HCT116 (cell line): Measurements from ENCODE around the gene DTNBP1. TPM values are rescaled to one million over a fixed set of nuclear protein-coding genes. Genes with fewer than 3 reads are reported as not detected.

Source experiments
- ATAC-seq: fragments of 200-7000 bp; cut with Tn5 transposase; 2 replicates; pipeline ENCODE4 v1.9.1; 2020; ENCODE audit warnings: mild to moderate bottlenecking, moderate library complexity
- BruUV-seq: library from RNA; stranded (reverse); fragments of 400-500 nt; replicated peaks from 2 replicates; lab custom pipeline; 2021; lab: Mats Ljungman, UMichigan
- CTCF ChIA-PET: fragments of 300-600 bp; sonication (Branson Sonifier 250); formaldehyde crosslinking; loops from one replicate; lab custom pipeline; 2021; ENCODE audit warnings: antibody characterized with exemption; lab: Charles Lee
- POLR2A ChIA-PET: fragments of 300-600, 350-600 bp; sonication (Branson Sonifier 250); formaldehyde crosslinking; loops from one replicate; lab custom pipeline; 2021; ENCODE audit warnings: antibody characterized with exemption; lab: Charles Lee
- RAD21 ChIA-PET, 2 experiments: fragments of 300-600 bp; sonication (Branson Sonifier 250); formaldehyde crosslinking; loops; one replicate each; lab custom pipeline; 2023; ENCODE audit warnings: low total read pairs in 2 of 2; ENCODE audit not compliant: uncharacterized antibody in 2 of 2, unreplicated experiment in 2 of 2, low non-redundant PET in 1 of 2; lab: Charles Lee
- DNase-seq: peaks from one replicate; pipeline ENCODE4 v3.0.0-alpha.2; 2010; ENCODE audit warnings: low read depth, low spot score
- H2AFZ ChIP-seq: fragments of 200-600 bp; shearing (Covaris generic), sonication (generic); 2 replicates; pipeline ENCODE4 v1.6.1; 2017; ENCODE audit warnings: low read depth, mixed run types, mixed read lengths, antibody characterized with exemption, low read length; ENCODE audit not compliant: poor library complexity, severe bottlenecking
- H3K27ac ChIP-seq: 2 replicates; pipeline ENCODE4 v1.5.1; 2012; ENCODE audit warnings: low read depth, low read length
- H3K27me3 ChIP-seq: fragments of 200-600 bp; sonication (generic); 2 replicates; pipeline ENCODE4 v1.6.1; 2016; ENCODE audit warnings: mixed run types, low read length, mixed read lengths; ENCODE audit not compliant: insufficient read depth
- H3K36me3 ChIP-seq, 2 experiments: fragments of 200-500 bp in 1 of 2; fragments of 200-600 bp in 1 of 2; sonication (Bioruptor generic) in 1 of 2; sonication (generic) in 1 of 2; 2 replicates each; pipeline versions ENCODE4 v1.5.1 to v1.6.1; 2014 to 2016; ENCODE audit warnings: low read length in 2 of 2, inconsistent platforms in 1 of 2, mixed read lengths in 1 of 2, mixed run types in 1 of 2; ENCODE audit not compliant: insufficient read depth in 2 of 2, control insufficient read depth in 1 of 2
- H3K4me1 ChIP-seq, 2 experiments: fragments of 200-600 bp in 1 of 2; sonication (generic) in 1 of 2; 2 replicates each; pipeline versions ENCODE4 v1.5.1 to v1.6.1; 2012 to 2017; ENCODE audit warnings: low read length in 2 of 2, inconsistent platforms in 1 of 2, mild to moderate bottlenecking in 1 of 2, mixed read lengths in 1 of 2, mixed run types in 1 of 2, moderate library complexity in 1 of 2; ENCODE audit not compliant: insufficient read depth in 2 of 2, control insufficient read depth in 1 of 2
- H3K4me2 ChIP-seq: fragments of 200-600 bp; sonication (generic); 2 replicates; pipeline ENCODE4 v1.6.1; 2017; ENCODE audit warnings: mixed run types, low read length, mixed read lengths
- H3K4me3 ChIP-seq, 2 experiments: fragments of 200-600 bp in 1 of 2; sonication (generic) in 1 of 2; replicated peaks in 1 of 2; 2 replicates each; pipeline ENCODE4 v1.5.1; 2011 to 2016; ENCODE audit warnings: low read length in 2 of 2, control low read depth in 1 of 2, low read depth in 1 of 2, mild to moderate bottlenecking in 1 of 2, mixed read lengths in 1 of 2, mixed run types in 1 of 2
- H3K79me2 ChIP-seq: fragments of 200-600 bp; sonication (generic); 2 replicates; pipeline ENCODE4 v1.6.1; 2017; ENCODE audit warnings: mild to moderate bottlenecking, mixed run types, low read length, moderate library complexity, mixed read lengths; ENCODE audit not compliant: insufficient read depth
- H3K9ac ChIP-seq: fragments of 200-600 bp; sonication (generic); 2 replicates; pipeline ENCODE4 v1.6.1; 2016; ENCODE audit warnings: low read length, mixed read lengths
- H3K9me2 ChIP-seq: fragments of 200-600 bp; sonication (generic), shearing (Covaris generic); 2 replicates; pipeline ENCODE4 v1.6.1; 2017; ENCODE audit warnings: mixed run types, mild to moderate bottlenecking, moderate library complexity; ENCODE audit not compliant: insufficient read depth
- H3K9me3 ChIP-seq, 2 experiments: fragments of 200-500 bp in 1 of 2; fragments of 200-600 bp in 1 of 2; sonication (Bioruptor generic) in 1 of 2; sonication (generic) in 1 of 2; 2 replicates each; pipeline ENCODE4 v1.6.1; 2014 to 2017; ENCODE audit warnings: low read length in 2 of 2, mixed read lengths in 2 of 2, inconsistent platforms in 1 of 2, low read depth in 1 of 2, mild to moderate bottlenecking in 1 of 2, mixed run types in 1 of 2, moderate library complexity in 1 of 2; ENCODE audit not compliant: control insufficient read depth in 1 of 2, insufficient read depth in 1 of 2
- H4K20me1 ChIP-seq: fragments of 200-600 bp; sonication (generic), shearing (Covaris generic); 2 replicates; pipeline ENCODE4 v1.6.1; 2017; ENCODE audit warnings: mixed run types, mild to moderate bottlenecking, moderate library complexity; ENCODE audit not compliant: insufficient read depth
- EGR1 ChIP-seq: IDR thresholded peaks from 2 replicates; pipeline ENCODE4 v1.6.1; 2012; ENCODE audit warnings: low read depth
- POLR2AphosphoS5 ChIP-seq: IDR thresholded peaks from 2 replicates; pipeline ENCODE4 v1.6.1; 2011; ENCODE audit warnings: mild to moderate bottlenecking, low read depth, low read length, moderate library complexity
- ZNF274 ChIP-seq: fragments of 200-500 bp; sonication (Bioruptor generic); IDR thresholded peaks from 2 replicates; pipeline ENCODE4 v1.6.1; 2014; ENCODE audit warnings: mild to moderate bottlenecking, low read depth, low read length, inconsistent platforms
- intact Hi-C: fragments of 100-400 bp; cut with micrococcal nuclease; formaldehyde crosslinking; loops from 2 replicates; pipeline ENCODE4 v1.10.0; 2022
- total RNA-seq: library from RNA; stranded (reverse); gene quantifications from one replicate; pipeline ENCODE4 v1.2.1, GENCODE V29; 2021; ENCODE audit not compliant: unreplicated experiment
- TF ChIP-seq, protein P1 (sequence below): IDR thresholded peaks from 2 replicates; pipeline ENCODE4 v1.6.1; 2011; ENCODE audit warnings: mild to moderate bottlenecking, low read length, moderate library complexity; ENCODE audit not compliant: insufficient replicate concordance; ENCODE audit errors: extremely low read depth
- TF ChIP-seq, protein P2 (sequence below): IDR thresholded peaks from 2 replicates; pipeline ENCODE4 v1.6.1; 2012; ENCODE audit warnings: low read depth
- TF ChIP-seq, protein P3 (sequence below): IDR thresholded peaks from 2 replicates; pipeline ENCODE4 v1.6.1; 2012

DTNBP1 gene
- total RNA-seq, 1 experiment from 2014 or later: 16.7 TPM

DNA sequence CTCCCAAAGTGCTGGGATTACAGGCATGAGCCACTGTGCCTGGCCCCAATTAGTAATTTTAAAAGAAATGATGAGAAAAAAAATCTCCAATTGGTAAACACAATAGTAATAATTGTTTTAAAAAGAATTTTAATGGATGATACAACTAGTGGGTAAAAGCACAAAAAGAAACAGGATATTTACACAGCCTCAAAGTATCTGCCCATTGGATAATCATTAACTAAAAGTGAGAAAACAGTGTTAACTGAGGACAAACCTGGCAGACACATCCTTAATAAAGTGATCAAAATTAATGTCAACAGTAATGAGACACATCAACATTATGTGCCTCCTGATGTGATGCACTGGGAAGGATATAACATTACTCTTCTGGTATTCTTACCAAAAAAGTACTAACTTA lies 24.5 kb downstream of the DTNBP1 start:
- ATAC-seq: no peak
- CTCF ChIA-PET: no interaction called here

More for the DNA sequence above, 24.5 kb downstream of the DTNBP1 start:
- Histone ChIP-seq H3K4me3 (no peak overlapping the region), H3K4me1 (no peaks in the 10 kb centered on the region), H3K36me3 (peaks cover 0 to 8% of the 10 kb centered on the region in 2 experiments; a peak in 1 of 4 replicates), H3K27ac (no peak overlapping the region), H2AFZ (no peak overlapping the region), H3K4me2 (no peak overlapping the region), H4K20me1 (no peaks in the 10 kb centered on the region), H3K79me2 (no peaks in the 10 kb centered on the region; the same call in 1 of the 2 replicates), H3K9ac (no peak overlapping the region), H3K9me2 (no peaks in the 10 kb centered on the region), H3K27me3 (no peaks in the 10 kb centered on the region), H3K9me3 (0 out of 4 replicates have a peak, but pooled peaks cover 0 to under 1% of the 10 kb centered on the region in 2 experiments)
- POLR2A ChIA-PET: no interaction called here
- DNase-seq: no peak
- TF ChIP-seq POLR2AphosphoS5 (no peak), ZNF274 (no peak), EGR1 (no peak)
- TF ChIP-seq, protein P1, sequence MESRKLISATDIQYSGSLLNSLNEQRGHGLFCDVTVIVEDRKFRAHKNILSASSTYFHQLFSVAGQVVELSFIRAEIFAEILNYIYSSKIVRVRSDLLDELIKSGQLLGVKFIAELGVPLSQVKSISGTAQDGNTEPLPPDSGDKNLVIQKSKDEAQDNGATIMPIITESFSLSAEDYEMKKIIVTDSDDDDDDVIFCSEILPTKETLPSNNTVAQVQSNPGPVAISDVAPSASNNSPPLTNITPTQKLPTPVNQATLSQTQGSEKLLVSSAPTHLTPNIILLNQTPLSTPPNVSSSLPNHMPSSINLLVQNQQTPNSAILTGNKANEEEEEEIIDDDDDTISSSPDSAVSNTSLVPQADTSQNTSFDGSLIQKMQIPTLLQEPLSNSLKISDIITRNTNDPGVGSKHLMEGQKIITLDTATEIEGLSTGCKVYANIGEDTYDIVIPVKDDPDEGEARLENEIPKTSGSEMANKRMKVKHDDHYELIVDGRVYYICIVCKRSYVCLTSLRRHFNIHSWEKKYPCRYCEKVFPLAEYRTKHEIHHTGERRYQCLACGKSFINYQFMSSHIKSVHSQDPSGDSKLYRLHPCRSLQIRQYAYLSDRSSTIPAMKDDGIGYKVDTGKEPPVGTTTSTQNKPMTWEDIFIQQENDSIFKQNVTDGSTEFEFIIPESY: no peak
- TF ChIP-seq, protein P2, sequence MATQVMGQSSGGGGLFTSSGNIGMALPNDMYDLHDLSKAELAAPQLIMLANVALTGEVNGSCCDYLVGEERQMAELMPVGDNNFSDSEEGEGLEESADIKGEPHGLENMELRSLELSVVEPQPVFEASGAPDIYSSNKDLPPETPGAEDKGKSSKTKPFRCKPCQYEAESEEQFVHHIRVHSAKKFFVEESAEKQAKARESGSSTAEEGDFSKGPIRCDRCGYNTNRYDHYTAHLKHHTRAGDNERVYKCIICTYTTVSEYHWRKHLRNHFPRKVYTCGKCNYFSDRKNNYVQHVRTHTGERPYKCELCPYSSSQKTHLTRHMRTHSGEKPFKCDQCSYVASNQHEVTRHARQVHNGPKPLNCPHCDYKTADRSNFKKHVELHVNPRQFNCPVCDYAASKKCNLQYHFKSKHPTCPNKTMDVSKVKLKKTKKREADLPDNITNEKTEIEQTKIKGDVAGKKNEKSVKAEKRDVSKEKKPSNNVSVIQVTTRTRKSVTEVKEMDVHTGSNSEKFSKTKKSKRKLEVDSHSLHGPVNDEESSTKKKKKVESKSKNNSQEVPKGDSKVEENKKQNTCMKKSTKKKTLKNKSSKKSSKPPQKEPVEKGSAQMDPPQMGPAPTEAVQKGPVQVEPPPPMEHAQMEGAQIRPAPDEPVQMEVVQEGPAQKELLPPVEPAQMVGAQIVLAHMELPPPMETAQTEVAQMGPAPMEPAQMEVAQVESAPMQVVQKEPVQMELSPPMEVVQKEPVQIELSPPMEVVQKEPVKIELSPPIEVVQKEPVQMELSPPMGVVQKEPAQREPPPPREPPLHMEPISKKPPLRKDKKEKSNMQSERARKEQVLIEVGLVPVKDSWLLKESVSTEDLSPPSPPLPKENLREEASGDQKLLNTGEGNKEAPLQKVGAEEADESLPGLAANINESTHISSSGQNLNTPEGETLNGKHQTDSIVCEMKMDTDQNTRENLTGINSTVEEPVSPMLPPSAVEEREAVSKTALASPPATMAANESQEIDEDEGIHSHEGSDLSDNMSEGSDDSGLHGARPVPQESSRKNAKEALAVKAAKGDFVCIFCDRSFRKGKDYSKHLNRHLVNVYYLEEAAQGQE: no peak
- TF ChIP-seq, protein P3, sequence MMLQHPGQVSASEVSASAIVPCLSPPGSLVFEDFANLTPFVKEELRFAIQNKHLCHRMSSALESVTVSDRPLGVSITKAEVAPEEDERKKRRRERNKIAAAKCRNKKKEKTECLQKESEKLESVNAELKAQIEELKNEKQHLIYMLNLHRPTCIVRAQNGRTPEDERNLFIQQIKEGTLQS: no peak
- intact Hi-C loops: no loop called here
- RAD21 ChIA-PET: no interaction called here
- no TSS peak for BruUV-seq
